ENCODE measurements around the gene FCGR3A.
"Not testable (repeated sequence)": the region's sequence is repeated elsewhere in the genome, so short reads cannot be mapped to it uniquely, and the experiment has no call there.

GRCh38 chr1:161595583-161595982 is 46.0 kb upstream of the FCGR3A start:
- TF ChIP-seq CTCF (IDR thresholded peaks at IDR 0.05; ENCODE audit: low read length); EZH2 (IDR thresholded peaks at IDR 0.05; ENCODE audit: borderline replicate concordance, low read length): not testable (repeated sequence)

Data from OCI-LY1 (cell line).